ENCODE data around the gene ZNF543. TPM values are rescaled to one million over a fixed set of nuclear protein-coding genes. Genes with fewer than 3 reads are reported as not detected.

ZNF543 gene
- total and polyA plus RNA-seq, 3 donors from 2014 or later = 4.7 to 12.3 (median 11.3) TPM

GRCh38 chr19:57377498-57378146, 57.4 kb downstream of the ZNF543 start:
- no peak for DNase-seq
- H3K27me3 ChIP-seq = no peaks in the 10 kb centered on the region
- 96 to 98% methylated on average over 3 of the region's 3 CpGs for WGBS, 2 donors
- intact Hi-C loops (cut with DNase I; ENCODE audit: low total_unique reads) = no loop called here
- no peaks in the 10 kb centered on the region for H3K9me3 ChIP-seq
- H3K36me3 ChIP-seq (ENCODE audit: low read depth, missing control alignments) = no peaks in the 10 kb centered on the region
- TF ChIP-seq CTCF (IDR thresholded peaks at IDR 0.05) (no peak), POLR2A (IDR thresholded peaks at IDR 0.05) (no peak)
- H3K27ac ChIP-seq = no peak overlapping the region
- H3K4me1 ChIP-seq = no peaks in the 10 kb centered on the region
- H3K4me3 ChIP-seq = no peak overlapping the region

Other genes with a start within 250 kb of the ZNF543 start
- 1 to 10 TPM; 2.9 to 4.6 TPM for gene USP29, start 200.5 kb upstream of the ZNF543 start, total RNA-seq
- gene USP29, start 200.5 kb upstream of the ZNF543 start, polyA plus RNA-seq (ENCODE audit: insufficient read depth, low read depth, low replicate concordance) = 9.9 TPM
- under 1 TPM in 1 of 2 donors, not detected in 1; 0.19 TPM for gene ZIM3, start 175.3 kb upstream of the ZNF543 start, total RNA-seq
- gene ZIM3, start 175.3 kb upstream of the ZNF543 start, polyA plus RNA-seq (ENCODE audit: insufficient read depth, low read depth, low replicate concordance) = not detected
- gene DUXA, start 153.0 kb upstream of the ZNF543 start, total RNA-seq = under 1 TPM; 0.31 to 0.87 TPM
- not detected for gene DUXA, start 153.0 kb upstream of the ZNF543 start, polyA plus RNA-seq (ENCODE audit: insufficient read depth, low read depth, low replicate concordance)
- gene ZNF264, start 129.0 kb upstream of the ZNF543 start, total RNA-seq = 10 to 100 TPM; 47.6 to 48.3 TPM
- 28.7 TPM for gene ZNF264, start 129.0 kb upstream of the ZNF543 start, polyA plus RNA-seq (ENCODE audit: insufficient read depth, low read depth, low replicate concordance)
- 10 to 100 TPM; 33.8 to 35.1 TPM for gene AURKC, start 89.4 kb upstream of the ZNF543 start, total RNA-seq
- gene AURKC, start 89.4 kb upstream of the ZNF543 start, polyA plus RNA-seq (ENCODE audit: insufficient read depth, low read depth, low replicate concordance) = 109 TPM
- 10 to 100 TPM; 19.6 to 23.0 TPM for gene ZNF805, start 79.8 kb upstream of the ZNF543 start, total RNA-seq
- 6.8 TPM for gene ZNF805, start 79.8 kb upstream of the ZNF543 start, polyA plus RNA-seq (ENCODE audit: insufficient read depth, low read depth, low replicate concordance)
- gene ZNF460, start 40.0 kb upstream of the ZNF543 start, total RNA-seq = 10 to 100 TPM; 59.5 to 65.9 TPM
- gene ZNF460, start 40.0 kb upstream of the ZNF543 start, polyA plus RNA-seq (ENCODE audit: insufficient read depth, low read depth, low replicate concordance) = 5.0 TPM
- gene ZNF304, start 30.8 kb downstream of the ZNF543 start, total RNA-seq = 10 to 100 TPM; 10.8 to 11.4 TPM
- gene ZNF304, start 30.8 kb downstream of the ZNF543 start, polyA plus RNA-seq (ENCODE audit: insufficient read depth, low read depth, low replicate concordance) = 9.5 TPM
- 10 to 100 TPM; 30.2 to 31.2 TPM for gene TRAPPC2B, start 43.1 kb downstream of the ZNF543 start, total RNA-seq
- 24.0 TPM for gene TRAPPC2B, start 43.1 kb downstream of the ZNF543 start, polyA plus RNA-seq (ENCODE audit: insufficient read depth, low read depth, low replicate concordance)
- gene ZNF547, start 43.1 kb downstream of the ZNF543 start, total RNA-seq = 10 to 100 TPM in 1 of 2 donors, 1 to 10 TPM in 1; 7.8 to 11.8 TPM
- gene ZNF547, start 43.1 kb downstream of the ZNF543 start, polyA plus RNA-seq (ENCODE audit: insufficient read depth, low read depth, low replicate concordance) = 4.7 TPM
- gene ZNF548, start 69.4 kb downstream of the ZNF543 start, total RNA-seq = 10 to 100 TPM; 35.4 to 39.3 TPM
- 14.6 TPM for gene ZNF548, start 69.4 kb downstream of the ZNF543 start, polyA plus RNA-seq (ENCODE audit: insufficient read depth, low read depth, low replicate concordance)
- gene ZNF17, start 90.7 kb downstream of the ZNF543 start, total RNA-seq = 10 to 100 TPM; 19.8 to 25.5 TPM
- 7.4 TPM for gene ZNF17, start 90.7 kb downstream of the ZNF543 start, polyA plus RNA-seq (ENCODE audit: insufficient read depth, low read depth, low replicate concordance)
- 10 to 100 TPM; 11.2 to 14.1 TPM for gene ZNF749, start 114.9 kb downstream of the ZNF543 start, total RNA-seq
- gene ZNF749, start 114.9 kb downstream of the ZNF543 start, polyA plus RNA-seq (ENCODE audit: insufficient read depth, low read depth, low replicate concordance) = 7.9 TPM
- 1 to 10 TPM; 5.3 to 7.8 TPM for gene VN1R1, start 136.7 kb downstream of the ZNF543 start, total RNA-seq
- gene VN1R1, start 136.7 kb downstream of the ZNF543 start, polyA plus RNA-seq (ENCODE audit: insufficient read depth, low read depth, low replicate concordance) = 0.44 TPM
- 10 to 100 TPM; 39.8 to 57.3 TPM for gene ZNF772, start 157.1 kb downstream of the ZNF543 start, total RNA-seq
- gene ZNF772, start 157.1 kb downstream of the ZNF543 start, polyA plus RNA-seq (ENCODE audit: insufficient read depth, low read depth, low replicate concordance) = 7.6 TPM
- 10 to 100 TPM; 15.1 to 23.6 TPM for gene ZNF419, start 167.3 kb downstream of the ZNF543 start, total RNA-seq
- 10.1 TPM for gene ZNF419, start 167.3 kb downstream of the ZNF543 start, polyA plus RNA-seq (ENCODE audit: insufficient read depth, low read depth, low replicate concordance)
- 10 to 100 TPM; 31.2 to 33.3 TPM for gene ZNF773, start 179.5 kb downstream of the ZNF543 start, total RNA-seq
- gene ZNF773, start 179.5 kb downstream of the ZNF543 start, polyA plus RNA-seq (ENCODE audit: insufficient read depth, low read depth, low replicate concordance) = 7.3 TPM
- gene ZNF549, start 206.9 kb downstream of the ZNF543 start, total RNA-seq = 10 to 100 TPM; 12.8 to 13.5 TPM
- 6.9 TPM for gene ZNF549, start 206.9 kb downstream of the ZNF543 start, polyA plus RNA-seq (ENCODE audit: insufficient read depth, low read depth, low replicate concordance)
- 10 to 100 TPM in 1 of 2 donors, 1 to 10 TPM in 1; 9.9 to 10.7 TPM for gene ZNF550, start 239.4 kb downstream of the ZNF543 start, total RNA-seq
- 5.7 TPM for gene ZNF550, start 239.4 kb downstream of the ZNF543 start, polyA plus RNA-seq (ENCODE audit: insufficient read depth, low read depth, low replicate concordance)